A549 treated with GW870086 at 1 μM for 4 hours (cell line): ENCODE measurements around the gene C17orf113. TPM values are rescaled to one million over a fixed set of nuclear protein-coding genes. Genes with fewer than 3 reads are reported as not detected.

Source experiments
- total RNA-seq: library from RNA; stranded (reverse); fragments of 200-300 nt; extraction: Qiagen RNA extraction; gene quantifications from 5 replicates; pipeline ENCODE4 v1.2.3, GENCODE V29; 2022; ENCODE audit warnings: low read depth

Gene C17orf113
- 0.48 to 0.94 TPM (median 0.69 TPM) in 5 replicates for total RNA-seq

DNA sequence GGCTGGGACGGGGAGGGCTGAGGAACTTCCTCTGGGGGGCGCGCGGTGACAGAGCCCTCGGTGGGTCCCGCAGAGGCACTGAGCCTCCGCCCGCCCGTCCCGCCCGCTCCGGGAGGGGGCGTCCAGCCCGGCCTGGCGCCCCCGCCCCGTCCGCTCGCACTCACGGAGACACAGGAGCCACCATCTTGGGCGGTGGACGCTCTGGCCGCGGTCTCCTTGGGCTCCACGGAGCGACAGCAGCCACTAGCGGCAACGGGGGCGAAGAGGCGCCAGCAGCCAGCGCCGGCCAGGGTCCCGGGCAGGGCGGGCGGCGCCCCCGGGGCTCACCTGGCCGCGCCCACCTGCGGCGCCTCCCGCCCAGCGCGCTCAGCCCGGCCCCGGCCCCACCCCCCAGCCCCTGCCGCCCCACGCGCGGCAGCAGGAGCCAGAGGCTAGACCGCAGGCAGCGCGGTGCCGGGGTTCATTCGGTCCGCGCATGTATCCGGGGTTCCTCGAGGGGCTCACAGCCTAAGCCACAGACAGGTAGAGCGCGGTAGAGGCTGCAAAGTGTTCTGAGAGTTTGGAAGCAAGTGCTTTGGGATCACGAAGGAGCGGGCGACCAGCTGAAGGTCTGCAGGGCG is at the start of gene C17orf113:
C17orf113 (minus strand) TSS at position 209 of the 620 bp plus-strand sequence. CDS start 7,225 bp downstream, outside the sequence.

DNA sequence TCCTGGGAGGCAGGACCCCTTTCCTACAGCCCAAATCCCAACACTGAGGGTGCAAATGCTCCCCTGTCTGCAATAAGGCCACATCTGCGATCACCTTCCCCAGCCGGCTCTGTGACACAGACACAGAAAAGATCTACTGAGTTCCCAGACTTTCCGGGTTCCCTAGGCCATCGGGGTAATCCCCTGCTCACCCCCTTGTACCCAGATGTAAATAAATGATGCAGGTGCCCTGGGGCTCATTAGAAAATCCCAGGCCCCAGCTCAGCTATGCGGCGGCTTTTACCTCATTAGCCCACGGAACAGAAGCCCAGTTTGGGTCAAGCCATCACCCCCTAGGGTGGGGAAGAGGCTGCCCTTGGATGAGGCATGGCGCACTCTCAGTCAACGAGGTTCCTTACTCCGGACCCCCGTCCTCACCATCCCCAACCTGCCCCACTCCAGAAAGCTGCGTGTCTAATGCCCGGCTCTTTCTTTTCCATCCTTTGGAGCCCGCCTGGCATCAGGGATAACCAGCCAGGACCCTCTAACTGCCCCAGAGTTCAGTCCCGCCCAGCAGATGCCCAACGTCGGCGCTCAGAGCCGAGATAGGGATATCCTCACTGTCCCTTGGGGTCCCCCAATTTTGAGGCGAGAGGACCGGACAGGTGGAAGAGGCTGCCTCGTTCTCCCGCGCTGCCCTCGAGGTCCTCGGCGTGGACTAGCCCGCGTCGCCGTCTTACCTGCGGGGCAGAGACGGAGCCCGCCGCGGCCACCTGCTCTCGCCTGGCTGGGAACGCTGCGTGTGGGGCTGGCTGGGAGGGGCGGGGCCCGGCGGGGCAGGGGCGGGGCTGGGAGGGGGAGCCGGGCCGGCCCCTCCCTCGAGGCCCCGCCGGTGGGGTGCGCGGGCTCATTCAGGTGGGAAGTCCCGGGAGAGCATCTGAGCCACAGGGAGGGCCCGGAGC is 47.6 kb upstream of the C17orf113 start, which contains the start of gene ZNF385C:
ZNF385C (minus strand) TSS at position 783 of the 941 bp plus-strand sequence. CDS start 35,417 bp downstream, outside the sequence.

DNA sequence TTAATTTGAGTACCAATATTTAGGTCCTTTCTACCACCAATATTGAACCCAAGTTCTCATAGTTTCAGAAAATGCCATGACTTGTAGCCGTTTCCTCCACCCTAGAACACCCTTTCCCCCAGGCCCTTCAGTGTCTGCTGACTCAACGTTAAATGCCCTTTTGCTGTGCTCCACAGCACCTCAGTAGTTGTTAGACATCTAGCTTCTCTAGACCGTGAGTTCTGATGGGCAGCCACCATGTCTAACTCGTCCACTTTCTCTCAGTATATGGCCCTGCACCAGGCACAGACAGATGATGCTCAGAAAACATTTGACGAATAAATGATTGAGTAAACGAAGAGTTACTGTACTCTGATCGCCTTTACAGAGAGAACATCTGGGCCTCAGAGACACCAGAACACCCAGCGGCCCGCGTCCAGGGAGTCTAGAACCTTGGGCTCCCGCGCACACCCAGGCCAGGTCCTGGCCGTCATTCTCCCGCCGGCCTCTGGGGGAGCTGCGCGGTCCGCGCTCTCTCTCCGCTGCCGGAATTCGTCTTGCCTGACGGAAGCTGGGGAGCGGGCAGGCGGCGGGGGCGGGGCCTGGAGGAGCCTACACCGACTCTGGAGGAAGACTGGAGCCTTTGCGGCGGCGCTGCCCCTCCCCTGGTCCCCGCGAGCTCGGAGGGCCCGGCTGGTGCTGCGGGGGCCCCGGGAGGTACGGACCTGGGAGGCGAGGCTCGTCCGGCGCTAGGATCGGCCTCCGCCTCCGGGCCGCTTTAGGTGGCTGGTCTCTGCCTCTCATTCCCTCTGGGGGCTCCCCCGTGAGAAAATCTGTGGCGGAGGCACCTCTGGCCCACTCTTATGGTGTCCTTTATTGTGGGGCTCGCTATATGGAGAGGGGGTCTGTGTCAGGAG is 30.6 kb downstream of the C17orf113 start, which contains the start of gene NKIRAS2:
NKIRAS2 (plus strand) TSS at position 582 of the 896 bp plus-strand sequence. CDS start 1,488 bp downstream, outside the sequence.

DNA sequence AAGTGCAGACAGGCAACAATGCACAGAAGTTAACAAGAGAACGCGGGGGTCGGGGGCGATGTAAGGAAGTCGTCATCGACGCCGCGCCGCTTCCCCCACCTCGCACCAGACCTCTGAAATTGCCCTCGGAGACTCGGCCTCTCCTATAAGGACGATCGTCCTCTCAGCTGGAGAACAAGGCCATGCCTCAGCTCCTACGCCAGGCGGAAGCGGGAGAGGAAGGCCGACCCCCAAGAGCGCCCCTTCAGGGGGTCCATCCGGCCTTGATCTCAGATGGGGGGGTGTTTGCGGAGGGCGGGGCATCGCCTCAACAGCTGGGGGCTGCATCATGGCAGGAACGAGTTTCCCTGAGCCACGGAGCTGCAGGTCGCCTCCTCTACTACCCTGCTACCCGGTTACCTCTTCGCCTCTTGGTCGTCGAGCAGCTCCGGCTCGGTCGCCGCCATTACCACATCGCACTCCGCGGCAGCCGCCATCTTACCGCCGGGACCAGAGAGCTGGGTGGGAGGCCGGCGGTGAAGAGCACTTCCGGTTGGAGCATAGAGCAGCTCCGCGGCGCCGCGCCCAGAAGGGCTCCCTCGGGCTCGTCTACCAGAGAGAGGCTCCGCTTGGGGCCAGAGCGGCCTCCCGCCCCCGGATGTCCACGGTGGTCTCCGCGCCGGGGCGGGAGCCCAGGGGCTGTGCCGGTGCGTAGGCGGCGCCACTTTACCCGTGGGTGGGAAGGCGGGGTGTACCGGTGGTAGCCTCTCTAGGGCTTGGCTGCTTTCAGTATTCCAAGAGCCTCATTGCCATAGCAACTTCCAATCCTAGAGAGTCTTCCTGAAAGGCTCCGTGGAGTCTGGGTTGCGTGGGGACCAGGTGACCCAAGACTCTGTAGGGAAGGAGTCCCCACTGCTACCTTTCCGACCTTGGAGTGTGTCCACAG is 33.2 kb downstream of the C17orf113 start, which contains the start of gene DNAJC7:
DNAJC7 (minus strand) TSS at position 499 of the 925 bp plus-strand sequence; CDS start at position 476, 23 bp downstream.

Other genes with a start within 250 kb of the C17orf113 start
- gene P3H4, start 238.7 kb downstream of the C17orf113 start, total RNA-seq, result 25.8 to 38.7 TPM (median 35.0 TPM) in 5 replicates
- 86.7 to 109 TPM (median 106 TPM) in 5 replicates for gene FKBP10, start 237.6 kb downstream of the C17orf113 start, total RNA-seq
- gene NT5C3B, start 214.4 kb downstream of the C17orf113 start, total RNA-seq, result 103 to 113 TPM (median 108 TPM) in 5 replicates
- not detected in 5 replicates for gene KLHL10, start 212.8 kb downstream of the C17orf113 start, total RNA-seq
- gene KLHL11, start 185.2 kb downstream of the C17orf113 start, total RNA-seq, result 1.7 to 3.8 TPM (median 2.9 TPM) in 5 replicates
- 247 to 312 TPM (median 289 TPM) in 5 replicates for gene ACLY, start 131.7 kb downstream of the C17orf113 start, total RNA-seq
- 0.98 to 1.6 TPM (median 1.3 TPM) in 5 replicates for gene ODAD4, start 120.0 kb downstream of the C17orf113 start, total RNA-seq
- 55.5 to 71.2 TPM (median 67.9 TPM) in 5 replicates for gene CNP, start 83.8 kb downstream of the C17orf113 start, total RNA-seq
- gene DNAJC7, start 33.2 kb downstream of the C17orf113 start, total RNA-seq, result 111 to 123 TPM (median 118 TPM) in 5 replicates
- gene NKIRAS2, start 30.5 kb downstream of the C17orf113 start, total RNA-seq, result 42.0 to 45.8 TPM (median 44.8 TPM) in 5 replicates
- gene ZNF385C, start 47.9 kb upstream of the C17orf113 start, total RNA-seq, result 0.14 to 0.32 TPM (median 0.27 TPM) in 4 of 5 replicates, not detected in the other
- gene DHX58, start 62.1 kb upstream of the C17orf113 start, total RNA-seq, result 0.18 to 0.69 TPM (median 0.51 TPM) in 5 replicates
- gene KAT2A, start 70.8 kb upstream of the C17orf113 start, total RNA-seq, result 36.5 to 47.8 TPM (median 45.1 TPM) in 5 replicates
- gene HSPB9, start 72.2 kb upstream of the C17orf113 start, total RNA-seq, result 0.08 TPM in 1 of 5 replicates, not detected in the others
- gene RAB5C, start 104.4 kb upstream of the C17orf113 start, total RNA-seq, result 222 to 266 TPM (median 257 TPM) in 5 replicates
- 0.25 to 0.39 TPM (median 0.29 TPM) in 5 replicates for gene KCNH4, start 130.5 kb upstream of the C17orf113 start, total RNA-seq
- not detected in 5 replicates for gene HCRT, start 134.9 kb upstream of the C17orf113 start, total RNA-seq
- 18.2 to 22.2 TPM (median 18.6 TPM) in 5 replicates for gene GHDC, start 143.9 kb upstream of the C17orf113 start, total RNA-seq
- gene STAT5B, start 225.8 kb upstream of the C17orf113 start, total RNA-seq, result 20.8 to 28.8 TPM (median 27.5 TPM) in 5 replicates
- 5.3 to 7.8 TPM (median 5.6 TPM) in 5 replicates for gene STAT5A, start 237.9 kb upstream of the C17orf113 start, total RNA-seq